Loucy (cell line): ENCODE results near the gene CFAP157.

Experiments used
- H2AFZ ChIP-seq: fragments of 200-600 bp; sonication (generic); 2 replicates; pipeline ENCODE4 v1.6.0; 2016; ENCODE audit warnings: antibody characterized with exemption, mild to moderate bottlenecking, low read length, moderate library complexity
- H3F3A ChIP-seq: fragments of 200-600 bp; 2 replicates; pipeline ENCODE4 v1.6.0; 2016; ENCODE audit warnings: antibody characterized with exemption, low read depth, mild to moderate bottlenecking
- H3K27me3 ChIP-seq: fragments of 200-600 bp; sonication (generic); 2 replicates; pipeline ENCODE4 v1.6.1; 2014; ENCODE audit warnings: low read length, mild to moderate bottlenecking; ENCODE audit not compliant: insufficient read depth, poor library complexity, severe bottlenecking
- H3K36me3 ChIP-seq: fragments of 200-600 bp; sonication (generic); 2 replicates; pipeline ENCODE4 v1.6.1; 2016; ENCODE audit warnings: low read length; ENCODE audit not compliant: insufficient read depth
- H3K4me1 ChIP-seq: fragments of 200-600 bp; sonication (generic); 2 replicates; pipeline ENCODE4 v1.5.1; 2014; ENCODE audit warnings: low read length, mild to moderate bottlenecking; ENCODE audit not compliant: insufficient read depth, poor library complexity, severe bottlenecking
- H3K4me2 ChIP-seq: fragments of 200-600 bp; sonication (generic); 2 replicates; pipeline ENCODE4 v1.6.0; 2014; ENCODE audit warnings: antibody characterized with exemption, low read length, low read depth, mild to moderate bottlenecking; ENCODE audit not compliant: poor library complexity, severe bottlenecking
- H3K4me3 ChIP-seq: fragments of 200-600 bp; sonication (generic); 2 replicates; pipeline ENCODE4 v1.5.1; 2014; ENCODE audit warnings: low read length, mild to moderate bottlenecking, mixed read lengths; ENCODE audit not compliant: poor library complexity, severe bottlenecking
- H3K79me2 ChIP-seq: fragments of 200-600 bp; sonication (generic); 2 replicates; pipeline ENCODE4 v1.6.1; 2014; ENCODE audit warnings: low read length; ENCODE audit not compliant: insufficient read depth
- H3K9ac ChIP-seq: fragments of 200-600 bp; sonication (generic); 2 replicates; pipeline ENCODE4 v1.6.0; 2014; ENCODE audit warnings: mild to moderate bottlenecking, low read depth, low read length, moderate library complexity; ENCODE audit not compliant: poor library complexity, severe bottlenecking
- H3K9me2 ChIP-seq: fragments of 200-600 bp; sonication (generic); replicated peaks from 2 replicates; pipeline ENCODE4 v1.6.1; 2016; ENCODE audit warnings: low read depth, low read length, mixed read lengths
- H3K9me3 ChIP-seq: fragments of 200-600 bp; sonication (generic); 2 replicates; pipeline ENCODE4 v1.6.1; 2014; ENCODE audit warnings: mild to moderate bottlenecking, antibody characterized with exemption, low read length, low read depth; ENCODE audit not compliant: insufficient read depth
- H4K20me1 ChIP-seq: fragments of 200-600 bp; sonication (generic); 2 replicates; pipeline ENCODE4 v1.6.0; 2014; ENCODE audit warnings: antibody characterized with exemption, low read length, mild to moderate bottlenecking; ENCODE audit not compliant: insufficient read depth, poor library complexity, severe bottlenecking
- CTCF ChIP-seq: fragments of 200-600 bp; sonication (generic); conservative IDR thresholded peaks from 2 replicates; pipeline ENCODE4 v1.5.1; 2014; ENCODE audit warnings: mild to moderate bottlenecking, antibody characterized with exemption, low read length
- EZH2phosphoT487 ChIP-seq: fragments of 200-600 bp; IDR thresholded peaks from 2 replicates; pipeline ENCODE4 v1.6.1; 2018; ENCODE audit warnings: antibody characterized with exemption, mild to moderate bottlenecking, moderate library complexity, borderline replicate concordance

The CFAP157 gene

GRCh38 chr9:127707766-127708165 lies 978 bp downstream of the CFAP157 start:
- H2AFZ ChIP-seq: no peak overlapping the region
- H3K9me3 ChIP-seq: no peaks in the 10 kb centered on the region
- no peaks in the 10 kb centered on the region for H3K36me3 ChIP-seq
- no peaks in the 10 kb centered on the region for H3K79me2 ChIP-seq
- H3F3A ChIP-seq: no peaks in the 10 kb centered on the region
- no peak overlapping the region for H3K4me2 ChIP-seq
- H3K4me1 ChIP-seq: peaks cover 26% of the 10 kb centered on the region
- H3K27me3 ChIP-seq: no peaks in the 10 kb centered on the region
- no peaks in the 10 kb centered on the region for H3K9me2 ChIP-seq
- H3K9ac ChIP-seq: no peak overlapping the region
- H4K20me1 ChIP-seq: no peaks in the 10 kb centered on the region
- TF ChIP-seq EZH2phosphoT487: no peak
- peak; percentile 35 for TF ChIP-seq CTCF
- no peak overlapping the region for H3K4me3 ChIP-seq

- Histone ChIP-seq H3K9ac (no peak overlapping the region), H2AFZ (no peak overlapping the region), H3K36me3 (no peaks in the 10 kb centered on the region), H3K4me2 (no peak overlapping the region), H3K27me3 (no peaks in the 10 kb centered on the region), H3K9me2 (no peaks in the 10 kb centered on the region), H3K4me1 (peaks cover 26% of the 10 kb centered on the region), H4K20me1 (no peaks in the 10 kb centered on the region), H3K9me3 (no peaks in the 10 kb centered on the region), H3K79me2 (no peaks in the 10 kb centered on the region), H3F3A (no peaks in the 10 kb centered on the region), H3K4me3 (no peak overlapping the region)
- no peak for TF ChIP-seq CTCF
Measured at GRCh38 chr9:127708952-127709587, 2.3 kb downstream of the CFAP157 start.

- Histone ChIP-seq H3K27me3 (no peaks in the 10 kb centered on the region), H3K9ac (no peak overlapping the region), H3K79me2 (no peaks in the 10 kb centered on the region), H2AFZ (no peak overlapping the region), H3K4me2 (peak overlapping the region; percentile 62), H3K4me1 (peaks cover 30% of the 10 kb centered on the region), H3K4me3 (no peak overlapping the region), H3K36me3 (no peaks in the 10 kb centered on the region), H3K9me2 (no peaks in the 10 kb centered on the region), H3K9me3 (no peaks in the 10 kb centered on the region), H4K20me1 (no peaks in the 10 kb centered on the region), H3F3A (no peaks in the 10 kb centered on the region)
- no peak for TF ChIP-seq CTCF
- TF ChIP-seq EZH2phosphoT487: no peak
Measured at GRCh38 chr9:127710204-127710783, 3.5 kb downstream of the CFAP157 start.
